Skeletal muscle satellite cell (primary cell): ENCODE measurements around the gene AGFG2.
"Not testable (repeated sequence)": the region's sequence is repeated elsewhere in the genome, so short reads cannot be mapped to it uniquely, and the experiment has no call there.

Source experiments
- H3K27me3 ChIP-seq: 2 replicates; pipeline ENCODE4 v1.7.0; 2013; ENCODE audit warnings: low read length; ENCODE audit not compliant: control insufficient read depth, insufficient read depth
- H3K36me3 ChIP-seq: 2 replicates; pipeline ENCODE4 v1.7.0; 2013; ENCODE audit warnings: mild to moderate bottlenecking, control low read depth, low read length; ENCODE audit not compliant: insufficient read depth
- H3K4me1 ChIP-seq: 2 replicates; pipeline ENCODE4 v1.7.0; 2013; ENCODE audit warnings: low read length; ENCODE audit not compliant: control insufficient read depth, insufficient read depth
- H3K4me2 ChIP-seq: 2 replicates; pipeline ENCODE4 v1.7.0; 2013; ENCODE audit warnings: mild to moderate bottlenecking, low read length
- H3K4me3 ChIP-seq: 2 replicates; pipeline ENCODE4 v1.7.0; 2013; ENCODE audit warnings: low read length
- H3K9ac ChIP-seq: 2 replicates; pipeline ENCODE4 v1.7.0; 2013; ENCODE audit warnings: mild to moderate bottlenecking, low read depth, low read length, moderate library complexity
- H3K9me3 ChIP-seq: replicated peaks from 2 replicates; pipeline ENCODE4 v1.7.0; 2013; ENCODE audit warnings: mild to moderate bottlenecking, control low read depth, low read length

The AGFG2 gene

DNA sequence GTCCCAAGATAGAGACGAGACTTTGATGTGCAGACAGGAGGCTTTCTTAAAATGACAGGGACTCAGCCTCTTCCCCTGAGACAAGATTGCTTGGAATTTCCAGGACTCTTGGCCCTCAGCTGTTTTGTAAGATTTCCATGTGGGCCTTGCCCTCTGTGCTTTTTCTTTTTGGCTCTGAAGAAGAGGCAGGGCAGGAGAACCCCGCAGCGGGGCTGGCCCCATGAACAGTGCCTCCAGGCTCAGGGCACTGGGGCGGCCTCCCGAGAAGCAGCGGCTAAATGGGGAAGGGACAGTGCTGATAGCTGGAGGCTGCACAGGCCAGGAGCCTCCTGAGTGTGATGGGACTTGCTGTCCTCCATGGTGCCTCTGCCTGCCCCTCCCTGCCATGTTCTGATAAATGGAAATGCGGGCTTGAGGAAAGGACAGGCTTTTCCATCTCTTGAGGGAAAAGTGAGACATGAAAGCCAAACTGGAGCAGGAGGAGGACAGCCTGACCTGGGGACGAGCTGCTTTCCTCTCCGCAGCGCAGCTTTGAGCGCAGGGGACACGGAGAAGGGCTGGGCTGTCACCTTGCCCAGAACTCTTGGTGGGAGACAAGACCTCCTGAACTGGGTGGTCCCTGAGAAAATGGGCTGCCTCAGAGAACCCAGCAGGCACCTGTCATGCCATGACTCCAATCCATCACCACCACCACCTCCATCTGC, 22.6 kb downstream of the AGFG2 start:
- H3K9ac ChIP-seq: no peak overlapping the region

DNA sequence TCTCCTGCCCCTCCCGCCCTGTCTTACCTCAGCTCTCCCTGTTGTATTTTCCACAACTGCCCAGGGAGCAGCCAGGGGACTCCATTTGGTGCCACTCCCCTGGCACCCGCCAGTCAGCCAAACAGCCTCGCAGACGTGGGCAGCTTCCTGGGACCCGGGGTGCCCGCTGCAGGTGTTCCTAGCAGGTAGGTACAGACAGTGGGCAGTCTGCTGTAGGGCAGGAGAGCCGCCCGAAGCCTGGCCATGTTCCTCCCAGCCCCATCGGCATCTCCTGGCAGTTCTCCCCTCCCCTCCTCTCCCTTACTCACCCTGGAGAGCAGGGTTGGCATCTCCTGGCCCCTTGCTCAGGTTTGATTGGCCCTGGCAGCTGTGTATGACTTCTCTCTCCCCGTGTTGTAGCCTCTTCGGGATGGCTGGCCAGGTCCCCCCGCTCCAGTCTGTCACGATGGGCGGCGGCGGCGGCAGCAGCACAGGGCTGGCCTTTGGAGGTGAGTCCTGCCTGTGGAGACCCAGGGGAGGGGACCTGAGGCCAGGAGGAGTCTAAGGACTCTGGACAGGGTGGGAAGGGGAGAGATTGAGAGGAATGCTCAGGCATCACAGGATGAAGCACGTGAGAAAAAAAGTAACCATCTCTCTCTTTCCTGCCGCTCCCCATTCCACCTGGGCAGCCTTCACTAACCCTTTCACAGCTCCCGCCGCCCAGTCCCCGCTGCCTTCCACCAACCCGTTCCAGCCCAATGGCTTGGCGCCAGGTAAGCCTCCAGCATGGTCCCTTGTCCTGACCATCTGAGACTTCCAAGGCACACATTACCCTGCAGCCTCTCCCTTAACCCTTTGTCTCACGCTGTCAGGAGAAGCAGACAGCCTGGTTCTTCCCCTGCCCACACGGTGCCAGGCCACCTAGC, 23.4 kb downstream of the AGFG2 start:
- no peaks in the 10 kb centered on the region for H3K27me3 ChIP-seq
- no peaks in the 10 kb centered on the region for H3K9me3 ChIP-seq
- no peak overlapping the region for H3K4me3 ChIP-seq
- no peak overlapping the region for H3K4me2 ChIP-seq
- no peak overlapping the region for H3K9ac ChIP-seq
- H3K4me1 ChIP-seq: peaks cover 4% of the 10 kb centered on the region
- H3K36me3 ChIP-seq: peaks cover 24% of the 10 kb centered on the region

More for the DNA sequence above, 22.6 kb downstream of the AGFG2 start:
- peaks cover 8% of the 10 kb centered on the region for H3K4me1 ChIP-seq
- H3K4me3 ChIP-seq: no peak overlapping the region
- H3K27me3 ChIP-seq: no peaks in the 10 kb centered on the region
- no peak overlapping the region for H3K4me2 ChIP-seq
- no peaks in the 10 kb centered on the region for H3K9me3 ChIP-seq
- H3K36me3 ChIP-seq: peaks cover 24% of the 10 kb centered on the region

DNA sequence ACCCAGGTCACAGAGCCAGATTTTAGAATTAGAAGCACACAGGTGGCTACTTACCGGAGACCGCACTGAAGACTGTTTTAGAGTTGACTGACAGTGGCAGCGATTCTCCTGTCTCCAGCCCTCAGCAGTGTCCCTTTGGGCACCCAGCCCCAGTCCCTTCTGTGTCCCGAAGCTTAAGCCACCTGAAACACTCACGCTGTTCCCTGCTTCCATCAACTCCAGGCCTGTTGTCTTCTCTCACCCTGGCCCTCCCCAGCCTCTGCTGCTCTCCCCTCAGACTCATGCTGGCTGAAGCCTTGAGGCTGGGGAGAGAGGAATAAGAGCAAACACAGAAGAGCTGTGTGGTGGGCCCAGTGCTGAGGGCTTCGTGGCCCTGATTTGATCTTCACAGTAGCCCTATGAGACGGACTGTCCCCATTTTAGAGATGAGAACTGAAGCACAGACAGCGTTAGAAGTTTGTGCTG, 24.1 kb downstream of the AGFG2 start:
- no peaks in the 10 kb centered on the region for H3K27me3 ChIP-seq
- H3K4me2 ChIP-seq: no peak overlapping the region
- no peaks in the 10 kb centered on the region for H3K9me3 ChIP-seq
- H3K4me3 ChIP-seq: no peak overlapping the region
- no peak overlapping the region for H3K9ac ChIP-seq
- H3K4me1 ChIP-seq: peaks cover 6% of the 10 kb centered on the region
- H3K36me3 ChIP-seq: peaks cover 21% of the 10 kb centered on the region

DNA sequence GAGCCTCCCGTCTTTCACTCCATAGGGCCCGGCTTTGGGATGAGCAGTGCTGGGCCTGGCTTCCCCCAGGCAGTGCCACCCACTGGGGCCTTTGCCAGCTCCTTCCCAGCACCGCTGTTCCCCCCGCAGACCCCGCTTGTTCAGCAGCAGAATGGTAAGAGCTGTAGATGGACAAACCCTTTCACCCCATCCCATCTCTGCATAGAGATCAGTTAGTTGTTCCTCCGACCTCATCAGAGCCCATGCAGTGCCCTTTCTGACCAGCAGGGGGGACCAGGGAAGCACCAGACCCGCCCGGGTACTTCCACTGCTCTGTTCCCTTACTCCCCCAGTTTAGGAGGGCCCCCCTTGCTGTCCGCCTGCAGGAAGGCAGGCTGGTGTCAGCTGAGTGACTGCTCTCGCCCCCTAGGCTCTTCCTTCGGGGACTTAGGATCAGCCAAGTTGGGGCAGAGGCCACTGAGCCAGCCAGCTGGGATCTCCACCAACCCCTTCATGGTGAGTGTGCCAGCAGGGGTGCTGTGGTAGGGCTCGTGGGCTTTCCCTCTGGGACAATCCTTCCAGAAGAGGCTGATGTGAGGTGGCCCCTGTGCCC, 24.9 kb downstream of the AGFG2 start:
- Histone ChIP-seq H3K27me3 (no peaks in the 10 kb centered on the region), H3K36me3 (peaks cover 20% of the 10 kb centered on the region), H3K4me3 (no peak overlapping the region), H3K9me3 (no peaks in the 10 kb centered on the region), H3K4me2 (no peak overlapping the region), H3K9ac (no peak overlapping the region), H3K4me1 (peaks cover 6% of the 10 kb centered on the region)

DNA sequence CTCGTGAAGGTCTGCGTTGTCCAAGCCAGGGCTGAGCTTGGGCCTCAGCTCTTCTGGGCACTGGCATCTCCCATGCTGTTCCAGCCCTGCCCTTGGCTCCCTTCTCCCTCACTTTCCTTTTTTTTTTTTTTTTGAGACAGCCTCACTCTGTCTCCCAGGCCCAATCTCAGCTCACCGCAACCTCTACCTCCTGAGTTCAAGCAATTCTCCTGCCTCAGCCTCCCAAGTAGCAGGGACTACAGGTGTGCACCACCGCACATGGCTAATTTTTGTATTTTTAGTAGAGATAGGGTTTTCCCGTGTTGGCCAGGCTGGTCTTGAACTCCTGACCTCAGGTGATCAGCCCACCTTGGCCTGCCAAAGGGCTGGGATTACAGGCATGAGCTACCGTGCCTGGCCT, 25.4 kb downstream of the AGFG2 start:
- not testable (repeated sequence) for H3K27me3 ChIP-seq, H3K9ac ChIP-seq, H3K4me3 ChIP-seq, H3K4me2 ChIP-seq, H3K4me1 ChIP-seq, H3K9me3 ChIP-seq
- peaks cover 20% of the 10 kb centered on the region for H3K36me3 ChIP-seq

DNA sequence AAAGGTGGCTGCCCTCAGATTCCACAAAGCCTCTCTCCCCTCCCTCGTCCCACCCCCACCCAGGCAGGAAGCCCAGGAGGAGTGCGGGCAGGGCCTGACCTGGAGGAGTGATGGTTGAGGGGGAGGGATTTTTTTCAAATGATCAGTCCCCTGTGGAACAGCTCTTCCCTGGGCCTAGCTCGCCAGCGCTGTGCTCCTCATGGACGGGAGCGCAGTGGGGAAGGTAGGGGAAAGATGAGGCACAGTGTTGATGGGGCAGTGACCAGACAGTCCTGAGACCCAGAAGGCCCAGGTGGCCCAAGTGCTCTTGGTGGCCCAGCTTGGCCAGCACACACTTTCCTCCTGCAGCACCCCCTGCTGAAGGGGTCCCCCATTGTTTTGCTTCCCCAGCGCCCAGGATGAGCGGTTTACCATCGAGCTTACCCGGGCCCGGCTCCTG, 26.1 kb downstream of the AGFG2 start:
- Histone ChIP-seq H3K9me3 (no peaks in the 10 kb centered on the region), H3K4me3 (no peak overlapping the region), H3K9ac (no peak overlapping the region), H3K36me3 (peaks cover 20% of the 10 kb centered on the region), H3K4me2 (no peak overlapping the region), H3K27me3 (no peaks in the 10 kb centered on the region), H3K4me1 (peaks cover 14% of the 10 kb centered on the region)

DNA sequence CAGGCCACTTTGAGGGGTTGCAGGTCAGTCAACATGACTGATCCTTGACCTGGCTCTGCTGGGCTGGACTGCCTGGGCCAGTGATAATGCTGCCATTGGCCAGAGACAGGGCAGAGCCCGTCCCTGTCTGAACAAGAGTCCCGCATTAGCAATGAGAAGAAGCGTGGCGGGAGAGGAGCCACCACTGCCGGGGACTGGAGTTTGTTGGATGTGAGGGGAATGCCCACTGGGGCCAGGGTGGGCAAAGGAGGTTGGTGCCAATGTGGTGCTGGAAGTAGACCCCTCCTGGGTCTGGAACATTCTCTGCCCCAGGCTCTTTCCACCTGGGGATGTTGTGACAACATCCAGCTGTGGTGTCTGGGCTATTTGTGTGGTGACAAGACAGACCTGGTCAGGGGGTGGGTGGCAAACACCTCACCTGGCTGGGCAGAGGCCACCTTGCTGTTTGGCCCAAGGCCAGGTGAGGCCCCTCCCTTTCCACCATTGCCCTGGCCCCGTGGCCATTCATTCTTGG, 27.1 kb downstream of the AGFG2 start:
- H3K4me1 ChIP-seq: peaks cover 17% of the 10 kb centered on the region
- no peak overlapping the region for H3K4me2 ChIP-seq
- H3K9me3 ChIP-seq: no peaks in the 10 kb centered on the region
- H3K36me3 ChIP-seq: peaks cover 20% of the 10 kb centered on the region
- H3K4me3 ChIP-seq: no peak overlapping the region
- H3K27me3 ChIP-seq: no peaks in the 10 kb centered on the region
- H3K9ac ChIP-seq: no peak overlapping the region

DNA sequence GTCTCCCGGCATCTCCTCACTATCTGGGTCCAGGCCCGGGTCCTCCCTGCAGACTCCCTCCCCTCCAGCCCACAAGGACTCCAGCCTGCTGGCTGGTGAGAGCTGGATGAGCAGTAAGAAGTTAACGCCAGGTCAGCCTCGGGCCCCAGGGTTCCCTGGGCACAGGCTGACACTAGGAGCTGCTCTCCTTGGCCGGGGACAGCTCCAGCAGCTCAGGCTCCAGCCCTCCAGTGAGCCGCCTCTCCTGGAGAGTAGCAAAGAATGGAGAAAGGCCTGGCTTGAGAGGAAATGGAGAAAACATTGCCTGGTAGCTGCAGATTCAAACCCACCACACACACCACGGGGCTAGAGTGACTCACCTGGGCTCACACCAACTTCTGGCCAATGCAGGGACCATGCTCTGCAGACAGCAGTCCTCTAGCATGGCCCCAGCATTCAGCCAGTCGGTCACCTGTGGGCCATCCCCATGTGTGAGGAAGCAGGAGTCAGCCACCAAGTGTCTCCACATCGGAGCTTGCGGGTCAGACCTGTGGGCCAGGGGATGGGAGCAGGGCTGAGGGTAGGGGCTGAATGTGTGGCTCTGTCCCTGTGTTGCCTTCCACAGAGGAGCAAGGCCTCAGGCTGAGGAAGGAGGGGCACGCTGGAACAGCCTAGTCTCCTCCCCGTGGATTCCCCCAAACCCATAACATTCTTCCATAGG, 28.2 kb downstream of the AGFG2 start:
- Histone ChIP-seq H3K27me3 (no peaks in the 10 kb centered on the region), H3K4me2 (no peak overlapping the region), H3K36me3 (peaks cover 13% of the 10 kb centered on the region), H3K9ac (no peak overlapping the region), H3K9me3 (no peaks in the 10 kb centered on the region), H3K4me3 (no peak overlapping the region), H3K4me1 (peaks cover 17% of the 10 kb centered on the region)

DNA sequence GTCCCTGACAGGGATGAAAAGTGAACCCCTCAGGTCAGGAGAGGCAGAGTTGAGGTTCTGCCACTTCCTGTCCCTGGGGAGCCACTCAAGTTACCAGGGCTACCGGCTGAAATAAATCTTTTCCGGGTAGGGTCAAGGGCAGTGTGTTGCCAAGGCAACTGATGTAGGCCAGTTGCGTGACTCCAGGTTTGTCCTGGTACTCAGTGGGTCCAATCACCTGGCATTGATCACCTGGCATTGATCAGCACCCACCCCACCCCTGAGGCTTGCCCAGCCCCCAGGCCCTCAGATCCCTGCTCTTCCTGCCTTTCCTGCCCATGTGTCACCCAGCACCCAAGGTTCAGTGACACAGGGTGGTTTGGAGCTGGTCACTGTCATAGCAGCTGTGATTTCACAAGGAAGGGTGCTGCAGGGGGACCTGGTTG, 28.8 kb downstream of the AGFG2 start:
- H3K4me2 ChIP-seq: no peak overlapping the region
- H3K36me3 ChIP-seq: peaks cover 12% of the 10 kb centered on the region
- H3K9me3 ChIP-seq: no peaks in the 10 kb centered on the region
- peaks cover 17% of the 10 kb centered on the region for H3K4me1 ChIP-seq
- H3K4me3 ChIP-seq: no peak overlapping the region
- no peaks in the 10 kb centered on the region for H3K27me3 ChIP-seq
- H3K9ac ChIP-seq: no peak overlapping the region

DNA sequence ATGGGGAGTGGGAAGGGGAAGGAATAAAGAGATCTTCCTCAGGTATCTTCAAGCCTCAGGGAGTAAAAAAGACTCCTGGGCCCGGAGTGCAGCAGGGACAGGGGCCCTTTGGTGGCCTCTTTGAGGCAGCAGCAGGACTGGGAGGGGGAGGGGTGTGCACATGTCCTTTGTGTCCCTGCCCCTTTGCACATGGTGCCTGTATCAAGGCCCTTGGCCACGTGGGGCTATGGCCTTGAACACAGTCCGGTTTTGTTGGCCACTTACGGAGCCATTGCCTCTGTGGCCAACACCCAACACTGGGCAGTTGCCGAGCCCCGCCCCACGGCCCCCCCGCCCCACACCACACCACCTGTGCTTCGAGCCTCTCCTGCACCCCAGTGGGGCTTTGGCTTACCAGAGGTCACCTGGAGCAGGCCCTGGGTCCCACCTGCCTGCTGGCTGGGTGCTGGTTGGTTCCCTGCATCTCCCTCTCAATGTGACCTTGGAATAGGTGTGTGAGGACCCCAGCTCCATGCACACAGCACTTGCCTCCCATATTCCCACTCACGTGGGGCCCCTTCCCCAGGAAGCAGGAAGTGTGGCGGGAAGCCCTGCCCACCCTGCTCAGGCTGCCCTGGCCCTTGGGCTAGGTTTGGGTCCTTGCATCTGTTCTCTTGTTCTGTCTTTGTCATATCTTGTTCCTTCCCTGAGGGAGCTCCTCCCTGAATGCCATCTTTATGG, 29.3 kb downstream of the AGFG2 start:
- Histone ChIP-seq H3K27me3 (no peaks in the 10 kb centered on the region), H3K36me3 (peaks cover 7% of the 10 kb centered on the region), H3K9ac (no peak overlapping the region), H3K4me1 (peaks cover 17% of the 10 kb centered on the region), H3K9me3 (no peaks in the 10 kb centered on the region), H3K4me2 (no peak overlapping the region), H3K4me3 (no peak overlapping the region)
